GM06990 (cell line): Measurements from ENCODE around the gene ZNF70.

Experiments used
- DNase-seq: peaks from one replicate; pipeline ENCODE4 v3.0.0-alpha.2; 2011; ENCODE audit not compliant: insufficient read length; ENCODE audit errors: extremely low read depth
- H3K27me3 ChIP-seq: replicated peaks from 2 replicates; pipeline ENCODE4 v1.6.0; 2011; ENCODE audit warnings: low read length; ENCODE audit not compliant: control insufficient read depth, insufficient read depth
- H3K36me3 ChIP-seq: 2 replicates; pipeline ENCODE4 v1.5.1; 2011; ENCODE audit warnings: low read length; ENCODE audit not compliant: control insufficient read depth, insufficient read depth
- H3K4me3 ChIP-seq: replicated peaks from 2 replicates; pipeline ENCODE4 v1.5.1; 2011; ENCODE audit warnings: low read depth, mild to moderate bottlenecking, control low read depth, low read length
- TF ChIP-seq, protein P1 (sequence below): IDR thresholded peaks from 2 replicates; pipeline ENCODE4 v1.5.1; 2011; ENCODE audit warnings: low read length, control low read depth, mild to moderate bottlenecking, inconsistent platforms; ENCODE audit not compliant: insufficient read depth, poor library complexity, severe bottlenecking

ZNF70 gene

DNA sequence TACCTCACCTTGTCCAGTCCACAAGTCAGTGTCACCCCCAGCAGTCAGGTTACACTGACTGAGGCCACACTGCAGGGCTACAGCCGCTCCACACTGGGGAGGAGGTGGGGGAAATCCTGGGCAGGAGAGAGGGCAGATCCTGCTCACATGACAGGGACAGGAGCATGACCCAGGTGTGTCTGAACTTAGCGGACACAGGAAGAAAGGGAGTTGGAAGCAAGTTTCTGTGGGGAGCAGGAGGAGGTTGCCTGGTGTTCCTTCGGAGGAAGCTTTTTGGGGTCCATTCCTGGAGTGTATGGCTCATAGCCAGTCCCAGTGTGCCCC is 27.6 kb upstream of the ZNF70 start:
- no peak for DNase-seq
- TF ChIP-seq, protein P1, sequence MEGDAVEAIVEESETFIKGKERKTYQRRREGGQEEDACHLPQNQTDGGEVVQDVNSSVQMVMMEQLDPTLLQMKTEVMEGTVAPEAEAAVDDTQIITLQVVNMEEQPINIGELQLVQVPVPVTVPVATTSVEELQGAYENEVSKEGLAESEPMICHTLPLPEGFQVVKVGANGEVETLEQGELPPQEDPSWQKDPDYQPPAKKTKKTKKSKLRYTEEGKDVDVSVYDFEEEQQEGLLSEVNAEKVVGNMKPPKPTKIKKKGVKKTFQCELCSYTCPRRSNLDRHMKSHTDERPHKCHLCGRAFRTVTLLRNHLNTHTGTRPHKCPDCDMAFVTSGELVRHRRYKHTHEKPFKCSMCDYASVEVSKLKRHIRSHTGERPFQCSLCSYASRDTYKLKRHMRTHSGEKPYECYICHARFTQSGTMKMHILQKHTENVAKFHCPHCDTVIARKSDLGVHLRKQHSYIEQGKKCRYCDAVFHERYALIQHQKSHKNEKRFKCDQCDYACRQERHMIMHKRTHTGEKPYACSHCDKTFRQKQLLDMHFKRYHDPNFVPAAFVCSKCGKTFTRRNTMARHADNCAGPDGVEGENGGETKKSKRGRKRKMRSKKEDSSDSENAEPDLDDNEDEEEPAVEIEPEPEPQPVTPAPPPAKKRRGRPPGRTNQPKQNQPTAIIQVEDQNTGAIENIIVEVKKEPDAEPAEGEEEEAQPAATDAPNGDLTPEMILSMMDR, result no peak
- H3K36me3 ChIP-seq, result no peaks in the 10 kb centered on the region
- H3K27me3 ChIP-seq, result no peaks in the 10 kb centered on the region; the same call in 1 of the 2 replicates
- H3K4me3 ChIP-seq, result no peak overlapping the region

DNA sequence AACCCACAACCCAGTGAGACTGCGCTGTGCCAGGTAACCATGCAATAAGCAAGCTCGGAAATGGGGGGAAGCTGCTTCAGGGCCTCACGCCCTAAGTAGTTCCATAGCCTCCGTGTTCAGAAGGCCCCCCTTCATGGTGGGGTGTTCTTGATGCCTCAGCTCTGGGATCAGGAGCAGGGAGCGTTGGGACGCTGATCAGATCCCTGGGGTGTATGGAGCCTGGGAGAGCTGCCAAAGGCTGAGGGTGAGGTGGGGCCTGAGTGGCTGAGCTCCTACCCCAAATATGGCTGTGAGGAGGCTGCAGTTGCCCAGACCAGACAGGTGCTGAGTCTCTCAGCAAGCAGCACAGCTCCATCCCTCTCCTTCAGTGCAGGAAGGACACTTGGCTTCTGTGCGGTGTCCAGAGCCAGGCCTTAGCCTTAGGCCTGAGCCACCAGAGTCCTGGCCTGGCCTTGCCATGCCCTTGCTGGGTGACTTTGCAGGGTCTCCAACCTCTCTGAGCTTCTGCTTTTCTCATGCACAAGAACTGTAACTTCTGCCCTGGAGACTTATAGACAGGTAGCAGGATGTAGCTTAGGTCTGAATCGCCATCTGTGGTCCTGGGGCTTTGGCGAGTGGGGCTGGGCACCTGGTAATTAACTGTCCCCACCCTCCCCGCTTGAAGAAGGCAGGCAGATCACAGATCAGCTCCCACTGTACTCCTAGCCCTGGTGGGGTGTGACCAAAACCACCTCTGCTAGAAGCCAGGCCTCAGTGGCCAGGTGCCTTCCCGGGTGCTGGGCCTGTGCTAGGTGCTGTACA is 27.1 kb upstream of the ZNF70 start:
- Histone ChIP-seq H3K27me3 (no peaks in the 10 kb centered on the region; the same call in 1 of the 2 replicates), H3K36me3 (no peaks in the 10 kb centered on the region), H3K4me3 (no peak overlapping the region)
- TF ChIP-seq, protein P1, result no peak
- DNase-seq, result no peak

GRCh38 chr22:23775779-23776375 is 25.0 kb upstream of the ZNF70 start:
- H3K27me3 ChIP-seq, result no peaks in the 10 kb centered on the region; the same call in 1 of the 2 replicates
- no peaks in the 10 kb centered on the region for H3K36me3 ChIP-seq
- TF ChIP-seq, protein P1, result no peak
- no peak for DNase-seq
- H3K4me3 ChIP-seq, result no peak overlapping the region

GRCh38 chr22:23774922-23775436 is 24.1 kb upstream of the ZNF70 start:
- DNase-seq, result no peak
- Histone ChIP-seq H3K36me3 (no peaks in the 10 kb centered on the region), H3K27me3 (no peaks in the 10 kb centered on the region; the same call in 1 of the 2 replicates), H3K4me3 (no peak overlapping the region)
- TF ChIP-seq, protein P1, result no peak

- no peak overlapping the region for H3K4me3 ChIP-seq
- TF ChIP-seq, protein P1, result no peak
- no peaks in the 10 kb centered on the region for H3K36me3 ChIP-seq
- no peak for DNase-seq
- no peaks in the 10 kb centered on the region; the same call in 1 of the 2 replicates for H3K27me3 ChIP-seq
Measured at GRCh38 chr22:23774114-23774921, 23.4 kb upstream of the ZNF70 start.
